Heart right ventricle (tissue), 16 donors: ENCODE results near the gene PTPN7. TPM values are rescaled to one million over a fixed set of nuclear protein-coding genes. Genes with fewer than 3 reads are reported as not detected.
"Not testable (repeated sequence)": the region's sequence is repeated elsewhere in the genome, so short reads cannot be mapped to it uniquely, and the experiment has no call there.

ENCODE experiments used
- ATAC-seq, 8 donors: fragments of 200-7000 bp; cut with Tn5 transposase; one replicate each; pipeline ENCODE4 v1.9.1; 2020; ENCODE audit warnings: mild to moderate bottlenecking in 8 of 8, moderate library complexity in 8 of 8, moderate number of reproducible peaks in 1 of 8
- DNase-seq, 2 donors: peaks; one replicate each; pipeline ENCODE4 v3.0.0-alpha.2; 2020
- H3K27ac ChIP-seq, 10 donors: fragments of 200-600 bp; sonication (generic) in 2 of 10; one replicate each; pipeline versions ENCODE4 v1.5.0 to v1.8.0; 2020 to 2022; ENCODE audit warnings: mild to moderate bottlenecking in 3 of 10
- H3K27me3 ChIP-seq, 7 donors: fragments of 200-600 bp; one replicate each; pipeline ENCODE4 v1.8.0; 2021 to 2022; ENCODE audit warnings: mild to moderate bottlenecking in 2 of 7
- H3K36me3 ChIP-seq, 9 donors: fragments of 200-600 bp; sonication (generic) in 1 of 9; one replicate each; pipeline versions ENCODE4 v1.5.0 to v1.8.0; 2020 to 2022; ENCODE audit warnings: mild to moderate bottlenecking in 2 of 9
- H3K4me1 ChIP-seq, 9 donors: fragments of 200-600 bp; sonication (generic) in 1 of 9; one replicate each; pipeline versions ENCODE4 v1.5.0 to v1.8.0; 2020 to 2022; ENCODE audit warnings: mild to moderate bottlenecking in 4 of 9
- H3K4me3 ChIP-seq, 10 donors: fragments of 200-600 bp; sonication (generic) in 2 of 10; one replicate each; pipeline versions ENCODE4 v1.5.0 to v1.8.0; 2020 to 2022; ENCODE audit warnings: mild to moderate bottlenecking in 7 of 10, moderate library complexity in 2 of 10
- H3K9me3 ChIP-seq, 11 donors: fragments of 200-600 bp in 10 of 11; sonication (generic) in 2 of 11; one replicate each; pipeline versions ENCODE4 v1.5.0 to v1.8.0; 2013 to 2022; ENCODE audit warnings: mild to moderate bottlenecking in 2 of 11, control low read depth in 1 of 11, moderate library complexity in 1 of 11
- WGBS, 2 donors: extraction: QIAGEN DNeasy Blood & Tissue Kit; methylation state at CpG; one replicate each; pipeline ENCODE4 v1.1.7; 2013; ENCODE audit warnings: inconsistent platforms in 1 of 2; 5-methylcytosine and 5-hydroxymethylcytosine counted together
- intact Hi-C, 10 donors: fragments of 100-400 bp; cut with DNase I; formaldehyde crosslinking; loops; one replicate each; pipeline versions ENCODE4 v1.11.1 to v1.14.2; 2022
- polyA plus RNA-seq, 2 donors: library from polyadenylated mRNA; stranded (reverse); fragments of 200-250 nt; gene quantifications; one replicate each; pipeline ENCODE4 v1.2.3, GENCODE V29; 2013
- total RNA-seq, 10 donors: library from RNA; stranded (reverse); fragmentation: NEBNext Ultra II Directional in 3 of 10; extraction: Animal tissue kit (Norgen Biotek cat#: 25700) in 3 of 10; gene quantifications; one replicate each; pipeline versions ENCODE4 v1.2.1 to v1.2.4, GENCODE V29; 2021 to 2023
- TF ChIP-seq, protein P1 (sequence below), 9 donors: fragments of 200-600 bp; sonication (generic) in 2 of 9; IDR thresholded peaks; one replicate each; pipeline versions ENCODE4 v1.5.0 to v1.8.0; 2021 to 2022; ENCODE audit warnings: antibody characterized with exemption in 9 of 9, mild to moderate bottlenecking in 5 of 9, moderate library complexity in 1 of 9
- donor health status: Arrhythmogenic right ventricular cardiomyopathy.
- donor health status: ischemic (EF 13 %, LVEDD 7.1; RV severe dilation, severe dysfunction).
- donor health status: healthy with polysubstance abuse.
- donor health status: DM: no; HTN: yes; CAD: no.
- donor health status: DM: no; HTN: no; CAD: no.
- donor health status: ischemic (EF 25% LVEDD 6.9; RV normal size, moderate dysfunction).
- donor health status: ischemic (EF 25% LVEDD 5.7; RV mildly dilated, moderate dysfunction).
- donor health status: healthy.
- donor health status: DM: yes; HTN: yes; CAD: no.
- donor health status: Ischemic cardiomyopathy.
- donor health status: ischemic (EF 35%, LVEDD 5.7; RV mildly dilated, moderate dysfunction).
- donor health status: nonischemic (EF 11% LVEDD 7.7; RV severe dilation, severe dysfunction).
- donor health status: DM: yes; HTN: yes; CAD: no.
- donor health status: PGD.
- donor health status: ischemic (EF 29% LVEDD 5.4; RV normal size, mild dysfunction).
- donor health status: nonischemic (EF 23%, LVEDD 6.1; RV moderate dilation, normal function).

PTPN7 gene
- total and polyA plus RNA-seq, 12 donors, result 0.09 to 6.2 (median 0.47) TPM

DNA sequence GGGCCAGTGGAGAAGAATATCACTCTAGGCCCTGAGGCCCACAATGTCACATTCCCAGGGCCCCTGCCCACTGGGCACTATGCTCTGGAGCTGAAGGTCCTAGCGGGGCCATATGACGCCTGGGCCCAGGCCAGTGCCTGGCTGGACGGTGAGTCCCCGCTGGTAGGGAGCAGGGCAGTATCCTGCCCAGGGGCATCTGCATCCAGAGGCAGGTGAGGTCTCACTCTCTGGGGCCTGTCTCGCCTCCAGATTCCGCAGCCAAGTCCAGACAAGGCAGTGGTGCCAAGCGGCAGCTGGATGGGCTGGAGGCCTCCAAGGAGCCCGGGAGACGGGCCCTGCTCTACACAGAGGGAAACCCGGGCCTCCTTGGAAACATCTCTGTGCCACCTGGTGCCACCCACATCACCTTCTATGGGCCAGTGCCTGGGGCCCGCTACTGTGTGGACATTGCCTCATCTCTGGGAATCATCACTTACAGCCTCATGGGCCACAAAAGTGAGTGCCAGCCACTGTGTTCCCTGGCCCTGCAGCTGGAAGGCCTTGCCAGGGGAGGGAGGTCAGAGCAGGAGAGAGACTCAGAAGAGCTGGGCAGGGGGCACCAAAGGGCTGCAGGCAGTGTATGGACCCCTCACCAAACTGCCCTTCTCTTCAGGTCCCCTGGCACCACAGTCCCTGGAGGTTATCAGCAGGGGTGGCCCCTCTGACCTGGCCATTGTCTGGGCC lies 11.1 kb upstream of the PTPN7 start:
- ATAC-seq, result peak in 2 of 8 donors; percentile 5 to 53
- Histone ChIP-seq H3K4me3 (no peak overlapping the region), H3K4me1 (peaks cover 0 to 7% (median 0%) of the 10 kb centered on the region in 9 donors), H3K36me3 (no peaks in the 10 kb centered on the region), H3K9me3 (no peaks in the 10 kb centered on the region), H3K27ac (no peak overlapping the region), H3K27me3 (no peaks in the 10 kb centered on the region)
- intact Hi-C loops, result no loop called here
- DNase-seq, result no peak
- WGBS, 2 donors, result 95% methylated on average over 11 of the region's 11 CpGs
- TF ChIP-seq, protein P1, sequence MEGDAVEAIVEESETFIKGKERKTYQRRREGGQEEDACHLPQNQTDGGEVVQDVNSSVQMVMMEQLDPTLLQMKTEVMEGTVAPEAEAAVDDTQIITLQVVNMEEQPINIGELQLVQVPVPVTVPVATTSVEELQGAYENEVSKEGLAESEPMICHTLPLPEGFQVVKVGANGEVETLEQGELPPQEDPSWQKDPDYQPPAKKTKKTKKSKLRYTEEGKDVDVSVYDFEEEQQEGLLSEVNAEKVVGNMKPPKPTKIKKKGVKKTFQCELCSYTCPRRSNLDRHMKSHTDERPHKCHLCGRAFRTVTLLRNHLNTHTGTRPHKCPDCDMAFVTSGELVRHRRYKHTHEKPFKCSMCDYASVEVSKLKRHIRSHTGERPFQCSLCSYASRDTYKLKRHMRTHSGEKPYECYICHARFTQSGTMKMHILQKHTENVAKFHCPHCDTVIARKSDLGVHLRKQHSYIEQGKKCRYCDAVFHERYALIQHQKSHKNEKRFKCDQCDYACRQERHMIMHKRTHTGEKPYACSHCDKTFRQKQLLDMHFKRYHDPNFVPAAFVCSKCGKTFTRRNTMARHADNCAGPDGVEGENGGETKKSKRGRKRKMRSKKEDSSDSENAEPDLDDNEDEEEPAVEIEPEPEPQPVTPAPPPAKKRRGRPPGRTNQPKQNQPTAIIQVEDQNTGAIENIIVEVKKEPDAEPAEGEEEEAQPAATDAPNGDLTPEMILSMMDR (IDR thresholded peaks at IDR 0.05), result no peak

DNA sequence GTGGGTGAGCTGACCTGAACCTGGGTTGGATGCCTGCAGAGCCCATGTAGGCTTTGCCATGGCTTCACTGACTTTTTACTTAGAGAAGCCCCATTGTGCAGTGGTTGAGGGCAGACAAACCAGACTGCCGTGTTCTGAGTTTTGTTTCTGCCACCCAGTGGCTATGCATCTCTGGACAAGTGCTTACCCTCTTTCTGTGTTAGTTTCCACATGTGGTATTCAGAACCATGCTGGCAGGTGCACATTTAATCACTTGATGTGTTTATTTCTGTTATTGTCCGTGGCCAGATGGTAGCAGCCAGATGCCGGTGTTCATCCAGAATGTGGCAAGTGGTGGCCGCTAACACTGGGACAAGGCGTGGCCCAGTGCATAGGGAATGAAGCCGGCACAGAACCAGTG lies 10.3 kb upstream of the PTPN7 start:
- Histone ChIP-seq H3K9me3 (no peaks in the 10 kb centered on the region), H3K36me3 (no peaks in the 10 kb centered on the region), H3K4me3 (no peak overlapping the region), H3K27ac (no peak overlapping the region), H3K27me3 (no peaks in the 10 kb centered on the region), H3K4me1 (peaks cover 0 to 7% (median 0%) of the 10 kb centered on the region in 9 donors)
- intact Hi-C loops, result no loop called here
- ATAC-seq (no peak), DNase-seq (no peak)
- WGBS, 2 donors, result 87 to 92% methylated on average over 6 of the region's 6 CpGs
- TF ChIP-seq, protein P1 (IDR thresholded peaks at IDR 0.05), result no peak

DNA sequence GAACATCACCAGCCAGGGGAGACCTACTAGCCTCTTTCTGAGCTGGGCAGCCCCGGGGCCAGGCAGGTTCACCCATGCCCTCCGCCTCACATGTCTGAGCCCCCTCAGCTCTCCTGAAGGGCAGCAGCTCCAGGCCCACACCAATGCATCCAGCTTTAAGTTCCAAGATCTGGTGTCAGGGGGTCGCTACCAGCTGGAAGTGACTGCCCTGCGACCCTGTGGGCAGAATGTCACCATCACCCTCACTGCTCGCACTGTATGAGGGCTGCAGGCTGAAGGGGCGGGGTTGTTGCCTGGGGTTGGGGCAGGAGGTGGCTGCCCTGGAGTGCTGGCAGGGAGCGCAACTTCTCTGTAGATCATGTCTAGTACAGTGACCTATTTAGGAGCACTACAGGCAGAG lies 8.5 kb upstream of the PTPN7 start:
- DNase-seq (no peak), ATAC-seq (no peak)
- Histone ChIP-seq H3K4me1 (peaks cover 0 to 7% (median 0%) of the 10 kb centered on the region in 9 donors), H3K9me3 (no peaks in the 10 kb centered on the region), H3K36me3 (no peaks in the 10 kb centered on the region), H3K27ac (no peak overlapping the region), H3K4me3 (no peak overlapping the region), H3K27me3 (no peaks in the 10 kb centered on the region)
- intact Hi-C loops, result no loop called here
- WGBS, 2 donors, result 93 to 98% methylated on average over 7 of the region's 7 CpGs
- TF ChIP-seq, protein P1 (IDR thresholded peaks at IDR 0.05), result no peak

DNA sequence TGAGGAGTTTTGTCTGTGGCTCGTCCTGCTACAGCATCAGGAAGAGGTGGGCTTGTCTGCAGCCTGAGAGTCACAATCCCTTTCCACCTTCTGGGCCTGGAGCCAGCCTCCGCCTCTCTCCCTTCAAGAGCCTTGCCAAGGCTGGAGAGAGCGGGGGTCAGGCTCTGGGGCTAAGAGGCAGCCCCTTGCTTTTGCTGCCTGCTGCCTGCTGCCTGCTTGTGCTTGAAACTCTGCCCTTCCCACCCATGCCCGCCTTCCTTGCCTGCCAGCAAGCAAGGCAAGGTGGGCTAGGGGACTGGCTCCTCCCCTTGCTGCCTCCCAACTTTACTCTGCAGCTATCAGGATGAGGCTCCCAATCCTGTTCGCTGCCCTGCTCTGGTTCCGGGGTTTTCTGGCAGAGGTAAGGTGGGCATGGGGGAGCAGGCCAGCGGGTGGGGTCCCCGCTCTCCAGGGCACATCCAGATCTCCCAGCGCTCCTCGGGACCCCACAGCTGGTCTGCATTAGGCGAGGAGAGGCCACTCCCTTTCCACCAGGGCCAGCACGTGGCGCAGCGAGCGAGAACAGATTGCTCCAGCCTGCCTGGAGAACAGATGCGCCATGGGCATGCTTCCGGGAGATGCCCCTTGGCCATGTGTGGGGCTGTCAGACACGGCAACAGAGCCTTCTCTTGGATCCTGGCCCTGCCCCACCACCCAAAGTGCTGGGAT lies 7.5 kb upstream of the PTPN7 start:
- no peaks in the 10 kb centered on the region for H3K9me3 ChIP-seq
- no peaks in the 10 kb centered on the region for H3K36me3 ChIP-seq
- H3K27me3 ChIP-seq, result no peaks in the 10 kb centered on the region
- no peak for DNase-seq
- TF ChIP-seq, protein P1 (IDR thresholded peaks at IDR 0.05), result no peak
- H3K4me3 ChIP-seq, result no peak overlapping the region
- ATAC-seq, result no peak
- H3K4me1 ChIP-seq, result peaks cover 0 to 8% (median 0%) of the 10 kb centered on the region in 9 donors
- intact Hi-C loops, result no loop called here
- H3K27ac ChIP-seq, result no peak overlapping the region
- 66 to 67% methylated on average over 18 of the region's 18 CpGs for WGBS, 2 donors

DNA sequence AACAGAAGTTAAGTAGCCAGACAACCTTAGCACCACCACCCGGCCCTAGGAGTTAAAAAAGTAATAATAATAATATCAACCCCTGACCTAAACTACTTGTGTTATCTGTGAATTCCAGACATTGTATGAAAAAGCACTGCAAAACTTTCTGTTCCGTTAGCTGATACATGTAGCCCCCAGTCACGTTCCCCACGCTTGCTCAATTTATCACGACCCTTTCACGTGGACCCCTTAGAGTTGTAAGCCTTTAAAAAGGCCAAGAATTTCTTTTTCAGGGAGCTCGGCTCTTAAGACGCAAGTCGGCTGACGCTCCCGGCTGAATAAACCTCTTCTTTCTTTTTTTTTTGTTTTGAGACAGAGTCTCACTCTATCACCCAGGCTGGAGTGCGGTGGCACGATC lies 6.7 kb upstream of the PTPN7 start:
- H3K4me1 ChIP-seq, result peaks cover 0 to 16% (median 0%) of the 10 kb centered on the region in 9 donors
- H3K27me3 ChIP-seq, H3K9me3 ChIP-seq, H3K27ac ChIP-seq, ATAC-seq, intact Hi-C loops, H3K4me3 ChIP-seq, H3K36me3 ChIP-seq, DNase-seq: not testable (repeated sequence)
- 81 to 82% methylated on average over 13 of the region's 13 CpGs for WGBS, 2 donors
